IPS-11a (cell line): Measurements from ENCODE around the gene ANGEL2.

Experiments
- H3K4me3 ChIP-seq: one replicate; pipeline ENCODE4 v1.5.1; 2013; ENCODE audit warnings: low read depth, low read length, control low read depth

The ANGEL2 gene

GRCh38 chr1:212951947-212952640, 63.6 kb downstream of the ANGEL2 start:
- peak overlapping the region; percentile 73 for H3K4me3 ChIP-seq

GRCh38 chr1:212951126-212951946, 64.3 kb downstream of the ANGEL2 start:
- peak overlapping the region; percentile 73 for H3K4me3 ChIP-seq

- peak within 1 kb of the TSS; percentile 73 for H3K4me3 ChIP-seq
Observed at GRCh38 chr1:212950243-212951125, 65.2 kb downstream of the ANGEL2 start, which contains the start of gene VASH2. Gene VASH2, plus strand, starts transcription at chr1:212950541. Its CDS starts 1,002 bp downstream, at chr1:212951543.

- peak overlapping the region; percentile 73 for H3K4me3 ChIP-seq
Observed at GRCh38 chr1:212949771-212950170, 65.9 kb downstream of the ANGEL2 start.

DNA sequence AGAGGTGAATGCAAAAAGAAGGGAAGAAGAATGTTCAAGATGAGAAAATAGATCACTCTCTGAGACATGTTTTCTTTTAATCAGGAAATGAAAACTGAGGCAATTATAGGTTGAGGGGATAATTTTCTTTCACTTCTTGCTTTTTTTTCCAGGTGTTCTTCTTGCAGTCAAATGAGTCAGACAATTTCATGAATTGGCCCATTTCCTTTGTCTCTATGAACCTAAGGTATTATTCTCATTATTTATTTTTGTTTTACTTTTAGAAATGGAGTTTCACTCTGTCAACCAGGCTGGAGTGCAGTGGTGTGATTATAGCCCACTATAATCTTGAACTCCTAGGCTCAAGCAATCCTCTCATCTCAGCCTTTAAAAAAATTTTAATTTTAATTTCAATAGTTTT, 68.8 kb downstream of the ANGEL2 start:
- H3K4me3 ChIP-seq, result no peak overlapping the region

- no peak overlapping the region for H3K4me3 ChIP-seq
Observed at GRCh38 chr1:212945463-212946160, 70.1 kb downstream of the ANGEL2 start.

DNA sequence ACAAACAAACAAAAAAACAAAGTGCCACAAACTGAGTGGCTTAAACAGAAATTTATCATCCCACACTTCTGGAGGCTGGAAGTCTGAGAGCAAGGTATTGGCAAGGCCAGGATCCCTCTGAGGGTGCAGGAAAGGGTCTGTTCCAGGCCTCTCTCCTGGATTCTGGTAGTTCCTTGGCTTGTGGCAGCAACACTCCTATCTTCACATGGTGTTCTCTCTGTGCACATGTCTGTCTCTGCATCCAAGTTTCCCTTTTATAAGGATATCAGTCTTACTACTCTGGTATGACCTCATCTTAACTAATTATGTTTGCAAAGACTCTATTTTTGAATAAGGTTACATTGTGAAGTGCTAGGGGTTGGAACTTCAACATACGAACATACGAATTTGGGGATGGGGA, 70.6 kb downstream of the ANGEL2 start:
- no peak overlapping the region for H3K4me3 ChIP-seq

GRCh38 chr1:212944229-212944901, 71.3 kb downstream of the ANGEL2 start:
- no peak overlapping the region for H3K4me3 ChIP-seq

DNA sequence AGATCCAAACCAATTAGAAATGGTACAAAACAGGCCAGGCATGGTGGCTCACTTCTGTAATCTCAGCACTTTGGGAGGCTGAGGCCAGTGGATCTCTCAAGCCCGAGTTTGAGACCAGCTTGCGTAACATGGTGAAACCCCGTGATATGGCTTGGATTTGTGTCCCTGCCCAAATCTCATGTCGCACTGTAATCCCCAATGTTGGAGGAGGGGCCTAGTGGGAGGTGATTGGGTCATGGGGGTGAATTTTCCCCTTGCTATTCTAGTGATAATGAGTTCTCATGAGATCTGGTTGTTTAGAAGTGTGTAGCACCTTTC, 72.3 kb downstream of the ANGEL2 start:
- H3K4me3 ChIP-seq, result no peak overlapping the region

DNA sequence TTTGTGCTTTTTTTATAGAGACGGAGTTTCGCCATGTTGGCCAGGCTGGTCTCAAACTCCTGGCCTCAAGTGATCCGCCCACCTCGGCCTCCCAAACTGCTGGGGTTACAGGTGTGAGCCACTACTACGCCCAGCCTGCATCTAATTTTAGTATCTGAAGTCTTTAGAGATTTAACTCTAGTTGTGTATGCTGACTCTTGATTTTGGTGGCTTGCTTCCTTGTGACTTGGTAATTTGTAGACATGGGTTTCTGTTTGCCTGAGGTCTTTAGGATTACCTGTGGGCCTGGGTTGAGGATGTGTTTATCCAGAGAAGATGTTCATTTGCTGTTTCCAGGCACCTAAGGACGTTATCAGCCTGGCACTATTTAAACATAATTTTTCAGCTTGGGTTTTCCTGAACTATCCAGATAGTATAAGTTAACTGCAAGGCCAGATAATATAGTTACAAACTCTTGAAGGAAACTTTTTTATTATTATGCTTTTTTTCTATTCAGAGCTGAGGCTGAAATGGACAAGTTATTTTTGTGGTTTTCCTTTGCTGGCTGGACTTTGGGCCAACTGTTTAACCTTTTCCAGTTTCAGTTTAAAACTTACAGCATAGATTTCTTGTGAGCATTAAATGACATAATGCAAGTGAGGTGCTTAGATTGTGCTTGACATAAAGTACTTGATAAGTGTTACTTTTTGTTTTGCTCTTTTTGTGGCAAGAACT, 72.8 kb downstream of the ANGEL2 start:
- no peak overlapping the region for H3K4me3 ChIP-seq
